Bronchial epithelial cell (primary cell): ENCODE measurements around the gene IQGAP3. TPM values are rescaled to one million over a fixed set of nuclear protein-coding genes. Genes with fewer than 3 reads are reported as not detected.

Experiments used
- DNase-seq: peaks from one replicate; pipeline ENCODE4 v3.0.0-alpha.2; 2010; ENCODE audit warnings: low read depth
- FAIRE-seq: peaks from 2 replicates; lab custom pipeline; 2011; peaks lifted over from hg19 to GRCh38; lab: Jason Lieb, UNC
- H3K27me3 ChIP-seq: 2 replicates; pipeline ENCODE4 v1.5.1; 2011; ENCODE audit warnings: low read length; ENCODE audit not compliant: control insufficient read depth, insufficient read depth
- H3K36me3 ChIP-seq: 2 replicates; pipeline ENCODE4 v1.5.1; 2011; ENCODE audit warnings: low read length; ENCODE audit not compliant: control insufficient read depth, insufficient read depth
- H3K4me3 ChIP-seq: 2 replicates; pipeline ENCODE4 v1.5.1; 2011; ENCODE audit warnings: mild to moderate bottlenecking, low read depth, low read length, control low read depth
- CTCF ChIP-seq: IDR thresholded peaks from 2 replicates; pipeline ENCODE4 v1.5.1; 2011; ENCODE audit warnings: mild to moderate bottlenecking, moderate library complexity, low read length, control low read depth, inconsistent platforms; ENCODE audit not compliant: insufficient read depth, severe bottlenecking
- total RNA-seq: library from RNA; depleted of rRNA; stranded (reverse); fragments of >200 nt; gene quantifications from 2 replicates; pipeline ENCODE4 v1.2.1, GENCODE V29; 2014

Gene IQGAP3
- total RNA-seq, 1 donor from 2014 or later, result 0.53 TPM

- Histone ChIP-seq H3K27me3 (no peaks in the 10 kb centered on the region), H3K4me3 (no peak overlapping the region), H3K36me3 (peaks cover 3% of the 10 kb centered on the region)
- FAIRE-seq (no peak), DNase-seq (no peak)
- TF ChIP-seq CTCF, result no peak
Measured at GRCh38 chr1:156493742-156494141, 78.6 kb downstream of the IQGAP3 start.

- no peak for TF ChIP-seq CTCF
- H3K4me3 ChIP-seq, result no peak overlapping the region
Measured at GRCh38 chr1:156493154-156493631, 79.2 kb downstream of the IQGAP3 start.

GRCh38 chr1:156492591-156493080, 79.7 kb downstream of the IQGAP3 start:
- no peak overlapping the region for H3K4me3 ChIP-seq
- no peaks in the 10 kb centered on the region for H3K27me3 ChIP-seq
- no peak for FAIRE-seq
- H3K36me3 ChIP-seq, result peaks cover 4% of the 10 kb centered on the region
- no peak for TF ChIP-seq CTCF
- no peak for DNase-seq

More at GRCh38 chr1:156493154-156493631, 79.2 kb downstream of the IQGAP3 start:
- DNase-seq (no peak), FAIRE-seq (no peak)
- H3K36me3 ChIP-seq, result peaks cover 4% of the 10 kb centered on the region
- H3K27me3 ChIP-seq, result no peaks in the 10 kb centered on the region

- TF ChIP-seq CTCF, result no peak
- Histone ChIP-seq H3K36me3 (peaks cover 4% of the 10 kb centered on the region), H3K27me3 (no peaks in the 10 kb centered on the region), H3K4me3 (no peak overlapping the region)
- FAIRE-seq (no peak), DNase-seq (no peak)
Measured at GRCh38 chr1:156492013-156492590, 80.3 kb downstream of the IQGAP3 start.

GRCh38 chr1:156491151-156491949, 81.0 kb downstream of the IQGAP3 start:
- no peak for FAIRE-seq

More at GRCh38 chr1:156491151-156491949, 81.0 kb downstream of the IQGAP3 start:
- Histone ChIP-seq H3K27me3 (no peaks in the 10 kb centered on the region), H3K36me3 (peaks cover 6% of the 10 kb centered on the region), H3K4me3 (no peak overlapping the region)
- DNase-seq, result no peak
- TF ChIP-seq CTCF, result no peak
